Measurements from ENCODE around the gene CSMD2. TPM values are rescaled to one million over a fixed set of nuclear protein-coding genes. Genes with fewer than 3 reads are reported as not detected.

The CSMD2 gene
- total RNA-seq, 2 donors from 2014 or later = 0.62 to 2.8 TPM

DNA sequence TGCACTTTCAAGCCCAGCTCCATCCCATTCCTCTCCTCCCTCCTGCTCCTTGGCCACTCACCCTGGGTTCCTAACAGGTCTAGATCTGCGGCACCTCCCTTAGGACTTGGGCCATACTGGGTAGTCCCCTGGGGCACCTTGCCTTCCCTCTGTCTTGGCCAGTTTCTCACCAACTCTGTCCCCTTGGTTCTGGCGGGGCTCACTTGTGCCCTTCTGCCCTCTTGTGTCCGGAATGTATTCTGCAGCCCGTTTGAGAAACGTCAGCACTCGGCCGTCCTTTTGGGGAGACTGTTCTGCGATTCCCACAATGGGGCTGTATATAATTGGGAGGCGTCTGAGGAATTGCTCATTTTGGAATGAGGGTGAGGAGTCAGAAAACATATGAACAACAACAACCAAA, 530.2 kb downstream of the CSMD2 start:
- Histone ChIP-seq H3K4me3 (ENCODE audit: low read length) (no peak overlapping the region), H3K9me3 (ENCODE audit: control insufficient read depth, low read length) (no peaks in the 10 kb centered on the region), H3K27me3 (ENCODE audit: control insufficient read depth, insufficient read depth, low read length, poor library complexity, severe bottlenecking) (peaks cover 9% of the 10 kb centered on the region), H3K4me1 (ENCODE audit: control insufficient read depth, insufficient read depth, low read length) (no peaks in the 10 kb centered on the region), H3K9ac (ENCODE audit: extremely low read depth, low read length, poor library complexity, severe bottlenecking) (no peak overlapping the region), H3K36me3 (ENCODE audit: control insufficient read depth, insufficient read depth, low read length) (no peaks in the 10 kb centered on the region), H3K27ac (ENCODE audit: low read depth, low read length) (no peak overlapping the region)
- Mint-ChIP-seq H3K4me1 (peaks cover 7% of the 10 kb centered on the region), H3K9me3 (no peaks in the 10 kb centered on the region), H3K4me3 (no peak overlapping the region), H3K36me3 (ENCODE audit: low read depth) (peaks cover 2% of the 10 kb centered on the region), H3K27ac (peak overlapping the region; percentile 76), H3K27me3 (ENCODE audit: insufficient read depth) (peaks cover 22% of the 10 kb centered on the region)
- peak; percentile 85 for DNase-seq
- 64 to 88% methylated on average over 6 to 8 of the region's 9 CpGs for WGBS, 2 experiments (ENCODE audit: insufficient coverage in 1 of 2, insufficient read length in 1 of 2)
- TF ChIP-seq, protein P1, sequence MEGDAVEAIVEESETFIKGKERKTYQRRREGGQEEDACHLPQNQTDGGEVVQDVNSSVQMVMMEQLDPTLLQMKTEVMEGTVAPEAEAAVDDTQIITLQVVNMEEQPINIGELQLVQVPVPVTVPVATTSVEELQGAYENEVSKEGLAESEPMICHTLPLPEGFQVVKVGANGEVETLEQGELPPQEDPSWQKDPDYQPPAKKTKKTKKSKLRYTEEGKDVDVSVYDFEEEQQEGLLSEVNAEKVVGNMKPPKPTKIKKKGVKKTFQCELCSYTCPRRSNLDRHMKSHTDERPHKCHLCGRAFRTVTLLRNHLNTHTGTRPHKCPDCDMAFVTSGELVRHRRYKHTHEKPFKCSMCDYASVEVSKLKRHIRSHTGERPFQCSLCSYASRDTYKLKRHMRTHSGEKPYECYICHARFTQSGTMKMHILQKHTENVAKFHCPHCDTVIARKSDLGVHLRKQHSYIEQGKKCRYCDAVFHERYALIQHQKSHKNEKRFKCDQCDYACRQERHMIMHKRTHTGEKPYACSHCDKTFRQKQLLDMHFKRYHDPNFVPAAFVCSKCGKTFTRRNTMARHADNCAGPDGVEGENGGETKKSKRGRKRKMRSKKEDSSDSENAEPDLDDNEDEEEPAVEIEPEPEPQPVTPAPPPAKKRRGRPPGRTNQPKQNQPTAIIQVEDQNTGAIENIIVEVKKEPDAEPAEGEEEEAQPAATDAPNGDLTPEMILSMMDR (conservative IDR thresholded peaks at IDR 0.05) = peak; percentile 80

DNA sequence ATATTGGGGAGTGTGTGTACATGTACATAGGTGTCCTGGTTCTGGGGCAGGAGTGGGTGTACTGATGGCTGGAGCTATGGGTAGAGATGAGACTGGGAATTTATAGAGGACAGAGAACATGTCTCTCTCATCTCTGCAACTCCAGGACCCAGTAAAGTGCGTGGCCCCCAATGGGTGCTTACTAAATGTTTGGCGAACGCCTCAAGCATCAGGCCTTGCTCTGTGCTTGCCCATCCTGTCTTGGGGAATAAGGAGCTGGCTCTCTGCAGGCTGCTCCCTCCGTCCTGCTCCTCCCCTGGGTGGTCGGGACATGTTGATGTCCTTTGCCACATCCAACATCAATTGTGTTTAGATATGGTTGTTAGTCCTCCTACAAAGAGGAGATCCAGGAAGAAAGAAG, 530.9 kb downstream of the CSMD2 start:
- DNase-seq = no peak
- Histone ChIP-seq H3K27me3 (ENCODE audit: control insufficient read depth, insufficient read depth, low read length, poor library complexity, severe bottlenecking) (peaks cover 9% of the 10 kb centered on the region), H3K4me3 (ENCODE audit: low read length) (no peak overlapping the region), H3K9ac (ENCODE audit: extremely low read depth, low read length, poor library complexity, severe bottlenecking) (no peak overlapping the region), H3K9me3 (ENCODE audit: control insufficient read depth, low read length) (no peaks in the 10 kb centered on the region), H3K27ac (ENCODE audit: low read depth, low read length) (no peak overlapping the region), H3K36me3 (ENCODE audit: control insufficient read depth, insufficient read depth, low read length) (no peaks in the 10 kb centered on the region), H3K4me1 (ENCODE audit: control insufficient read depth, insufficient read depth, low read length) (no peaks in the 10 kb centered on the region)
- peaks cover 7% of the 10 kb centered on the region for H3K4me1 Mint-ChIP-seq
- peaks cover 22% of the 10 kb centered on the region for H3K27me3 Mint-ChIP-seq (ENCODE audit: insufficient read depth)
- peaks cover 2% of the 10 kb centered on the region for H3K36me3 Mint-ChIP-seq (ENCODE audit: low read depth)
- H3K27ac Mint-ChIP-seq = no peak overlapping the region
- WGBS, 2 experiments (ENCODE audit: insufficient coverage in 1 of 2, insufficient read length in 1 of 2) = 96 to 100% methylated on average over 3 to 5 of the region's 5 CpGs
- H3K9me3 Mint-ChIP-seq = no peaks in the 10 kb centered on the region
- TF ChIP-seq, protein P1 (conservative IDR thresholded peaks at IDR 0.05) = no peak
- H3K4me3 Mint-ChIP-seq = no peak overlapping the region

DNA sequence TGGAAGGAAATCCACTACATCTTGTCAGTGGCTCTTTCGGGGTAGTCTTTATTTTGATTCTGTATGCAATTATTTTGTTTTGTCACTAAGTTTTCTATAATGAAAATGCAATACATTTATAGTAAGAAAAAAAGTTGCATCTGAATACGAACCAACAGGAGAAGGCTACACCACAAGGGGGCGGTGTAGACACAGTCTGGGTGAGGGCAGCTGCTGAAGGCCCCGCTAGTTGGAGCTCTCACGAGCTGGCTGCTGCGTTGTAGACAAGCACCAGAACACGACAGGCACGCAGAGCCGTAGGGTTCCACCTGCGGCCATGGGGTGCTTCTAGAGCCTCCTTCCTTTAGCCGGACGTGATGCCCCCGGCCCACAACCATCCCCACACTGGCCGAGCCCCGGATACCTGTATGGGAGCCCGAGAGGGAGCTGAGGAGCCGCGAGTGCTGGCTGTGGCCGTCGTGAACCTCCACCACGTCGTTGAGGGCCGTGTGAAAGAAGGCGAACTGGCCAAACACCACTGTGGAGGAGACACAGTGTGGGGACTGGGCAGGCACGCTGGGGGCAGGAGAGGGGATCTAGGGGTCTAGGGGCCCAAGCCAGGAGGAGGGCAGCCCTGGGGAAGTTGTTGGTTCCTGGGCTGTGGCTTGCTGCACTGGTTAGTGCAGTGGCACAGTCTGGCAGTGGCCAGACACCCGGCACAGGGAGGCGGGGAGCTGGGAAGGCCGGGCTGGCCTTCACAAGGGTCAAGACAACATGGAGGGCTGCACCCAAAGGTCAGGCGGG, 531.8 kb downstream of the CSMD2 start:
- no peak overlapping the region for H3K27ac ChIP-seq (ENCODE audit: low read depth, low read length)
- no peaks in the 10 kb centered on the region for H3K4me1 ChIP-seq (ENCODE audit: control insufficient read depth, insufficient read depth, low read length)
- H3K36me3 ChIP-seq (ENCODE audit: control insufficient read depth, insufficient read depth, low read length) = no peaks in the 10 kb centered on the region
- Mint-ChIP-seq H3K9me3 (no peaks in the 10 kb centered on the region), H3K4me3 (no peak overlapping the region), H3K36me3 (ENCODE audit: low read depth) (peaks cover 2% of the 10 kb centered on the region), H3K27ac (no peak overlapping the region), H3K4me1 (peaks cover 7% of the 10 kb centered on the region), H3K27me3 (ENCODE audit: insufficient read depth) (peaks cover 22% of the 10 kb centered on the region)
- TF ChIP-seq, protein P1 (conservative IDR thresholded peaks at IDR 0.05) = peak; percentile 100
- H3K4me3 ChIP-seq (ENCODE audit: low read length) = no peak overlapping the region
- no peak overlapping the region for H3K9ac ChIP-seq (ENCODE audit: extremely low read depth, low read length, poor library complexity, severe bottlenecking)
- H3K27me3 ChIP-seq (ENCODE audit: control insufficient read depth, insufficient read depth, low read length, poor library complexity, severe bottlenecking) = peaks cover 9% of the 10 kb centered on the region
- no peaks in the 10 kb centered on the region for H3K9me3 ChIP-seq (ENCODE audit: control insufficient read depth, low read length)
- 54 to 97% methylated on average over 3 to 29 of the region's 29 CpGs for WGBS, 2 experiments (ENCODE audit: insufficient coverage in 1 of 2, insufficient read length in 1 of 2)
- DNase-seq = peak; percentile 97
